LHCN-M2 (cell line): ENCODE measurements around the gene OR2AP1. TPM values are rescaled to one million over a fixed set of nuclear protein-coding genes. Genes with fewer than 3 reads are reported as not detected.
"Not testable (repeated sequence)": the region's sequence is repeated elsewhere in the genome, so short reads cannot be mapped to it uniquely, and the experiment has no call there.

ENCODE experiments used
- DNase-seq: peaks from one replicate; pipeline ENCODE4 v3.0.0-alpha.2; 2012; ENCODE audit warnings: low read depth
- polyA plus RNA-seq: library from polyadenylated mRNA; unstranded; fragments of >200 nt; gene quantifications from one replicate; pipeline ENCODE4 v1.2.1, GENCODE V29; 2012; ENCODE audit warnings: missing spikeins
- total RNA-seq: library from RNA; depleted of rRNA; stranded (reverse); fragments of >200 nt; gene quantifications from 2 replicates; pipeline ENCODE4 v1.2.3, GENCODE V29; 2014; rRNA removed

Gene OR2AP1
- total RNA-seq = not detected in 2 replicates
- polyA plus RNA-seq = not detected

DNA sequence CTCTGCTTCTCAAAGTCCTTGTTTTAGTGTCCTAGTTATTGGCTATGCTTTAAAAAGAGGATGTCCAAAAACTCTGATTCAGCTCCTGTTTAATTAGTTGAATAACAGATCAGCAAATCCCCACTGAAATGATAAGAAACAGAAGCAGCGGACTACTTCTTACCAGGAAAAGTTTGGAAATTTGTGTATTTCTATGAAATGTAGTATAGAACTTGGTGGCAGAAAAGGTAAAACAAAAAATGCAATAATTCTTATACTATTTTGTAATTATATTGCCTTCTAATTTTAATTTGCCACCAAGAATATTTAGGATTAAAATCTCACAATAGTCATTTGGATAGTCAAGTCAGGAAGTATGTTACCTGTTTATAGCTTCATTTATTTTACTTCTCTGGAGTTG is at the start of gene OR2AP1:
TSS of gene OR2AP1 (plus strand) at position 301 of the 400 bp plus-strand sequence. CDS start 1,947 bp downstream, outside the sequence.
- DNase-seq = no peak

- DNase-seq = not testable (repeated sequence)
Measured at GRCh38 chr12:55548235-55548634, 24.0 kb upstream of the OR2AP1 start.

DNA sequence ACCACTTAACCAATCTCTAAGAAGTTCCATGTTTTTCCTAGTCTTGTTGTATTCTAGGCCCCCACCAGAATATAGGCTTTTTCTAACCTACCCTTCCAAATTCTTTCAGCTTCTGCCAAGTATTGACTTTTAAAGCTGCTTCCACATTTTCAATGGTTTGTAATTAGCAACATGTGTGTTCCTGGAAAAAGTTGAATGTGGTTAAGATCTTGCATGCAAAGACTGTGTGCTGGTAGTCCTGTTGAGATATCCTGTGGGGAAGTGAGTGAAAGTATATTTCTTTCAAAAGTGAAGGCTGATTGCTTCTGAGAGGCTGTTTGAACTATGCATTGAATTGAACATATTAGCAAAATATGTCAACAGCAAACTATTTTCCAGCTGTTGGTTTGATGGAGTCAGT is 23.5 kb upstream of the OR2AP1 start:
- no peak for DNase-seq

- no peak for DNase-seq
Measured at GRCh38 chr12:55549302-55549701, 23.0 kb upstream of the OR2AP1 start, which contains the start of gene OR6C4. TSS of gene OR6C4 (plus strand) at chr12:55549602. CDS start at chr12:55551227, 1,625 bp downstream.

- no peak for DNase-seq
Measured at GRCh38 chr12:55554296-55554695, 18.0 kb upstream of the OR2AP1 start.

DNA sequence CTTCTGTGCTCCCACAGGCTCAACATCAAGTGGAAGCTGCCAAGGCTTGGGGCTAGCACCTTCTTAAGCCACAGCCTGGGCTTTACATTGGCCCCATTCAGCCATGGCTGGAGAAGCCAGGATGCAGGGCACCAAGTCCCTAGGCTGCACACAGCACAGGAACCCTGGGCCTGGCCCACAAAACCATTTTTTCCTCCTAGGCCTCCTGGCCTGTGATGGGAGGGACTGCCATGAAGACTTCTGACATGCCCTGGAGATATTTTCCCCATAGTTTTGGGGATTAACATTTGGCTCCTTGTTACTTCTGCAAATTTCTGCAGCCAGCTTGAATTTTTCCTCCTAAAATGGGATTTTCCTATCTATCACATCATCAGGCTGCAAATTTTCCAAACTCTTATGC is 2.2 kb upstream of the OR2AP1 start:
- not testable (repeated sequence) for DNase-seq

- not testable (repeated sequence) for DNase-seq
Measured at GRCh38 chr12:55570689-55571088, 1.6 kb upstream of the OR2AP1 start.

DNA sequence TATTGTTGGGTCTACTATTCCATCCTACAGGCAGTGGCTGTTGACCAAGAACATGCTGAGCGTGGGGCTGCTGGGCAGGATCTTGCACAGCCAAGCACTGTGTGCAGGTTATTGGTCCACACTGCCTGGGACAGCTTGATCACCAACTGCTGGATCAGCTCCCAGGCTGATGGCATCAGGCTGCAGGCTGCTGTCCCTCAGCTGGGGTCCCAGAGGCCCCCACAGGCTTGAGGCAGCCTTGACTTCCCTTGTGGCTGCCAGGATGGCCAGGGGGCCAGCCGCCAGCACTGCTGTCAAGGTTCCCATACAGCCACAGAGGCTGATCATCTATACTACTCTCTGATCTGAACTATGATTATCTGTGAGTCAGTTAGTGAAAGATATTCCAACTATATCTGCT is 9.8 kb downstream of the OR2AP1 start:
- no peak for DNase-seq

DNA sequence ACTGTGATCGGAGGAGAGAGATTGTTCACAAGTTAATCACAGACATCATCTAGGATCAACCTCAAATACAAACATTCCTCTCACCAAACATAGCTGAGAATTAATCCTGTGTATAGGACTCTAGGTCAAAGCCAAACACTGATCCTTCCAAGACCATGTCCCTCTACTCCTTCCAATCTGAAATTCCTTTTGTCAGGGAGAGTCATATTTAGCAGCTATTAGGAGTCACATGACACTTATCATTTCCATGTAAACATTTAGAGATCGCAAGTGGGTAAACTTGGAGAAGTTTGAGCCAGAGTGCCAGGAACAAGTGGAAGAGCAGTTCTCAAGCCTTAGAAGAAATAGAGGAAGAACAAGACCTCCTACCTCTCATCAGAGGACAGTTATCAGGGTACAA is 13.5 kb downstream of the OR2AP1 start:
- DNase-seq = no peak

DNA sequence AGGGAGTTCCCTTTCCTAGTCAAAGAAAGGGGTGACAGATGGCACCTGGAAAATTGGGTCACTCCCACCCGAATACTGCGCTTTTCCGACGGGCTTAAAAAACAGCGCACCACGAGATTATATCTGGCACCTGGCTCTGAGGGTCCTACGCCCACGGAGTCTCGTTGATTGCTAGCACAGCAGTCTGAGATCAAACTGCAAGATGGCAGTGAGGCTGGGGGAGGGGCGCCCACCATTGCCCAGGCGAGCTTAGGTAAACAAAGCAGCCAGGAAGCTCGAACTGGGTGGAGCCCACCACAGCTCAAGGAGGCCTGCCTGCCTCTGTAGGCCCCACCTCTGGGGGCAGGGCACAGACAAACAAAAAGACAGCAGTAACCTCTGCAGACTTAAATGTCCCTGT is 17.9 kb downstream of the OR2AP1 start:
- not testable (repeated sequence) for DNase-seq

GRCh38 chr12:55607821-55608594 is 35.7 kb downstream of the OR2AP1 start:
- no peak for DNase-seq

DNA sequence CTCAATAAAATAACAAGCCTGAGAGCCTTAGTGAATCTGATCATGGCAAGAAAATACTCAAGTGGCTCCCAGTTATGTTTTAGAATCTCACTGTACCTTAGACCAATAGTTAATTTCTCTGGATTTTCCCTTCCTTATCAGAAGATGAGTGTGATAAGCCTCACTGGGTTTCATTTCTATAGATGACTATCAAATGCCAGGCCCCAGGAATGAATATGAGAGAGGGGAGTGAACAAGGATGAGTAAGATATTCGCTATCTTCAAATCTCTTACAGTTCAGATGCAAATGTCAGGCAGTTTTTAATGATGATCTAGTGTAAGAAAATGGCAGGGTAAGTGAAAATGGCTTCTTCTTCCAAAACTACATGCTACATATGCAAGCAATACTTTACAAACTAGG is 38.3 kb downstream of the OR2AP1 start:
- DNase-seq = no peak

DNA sequence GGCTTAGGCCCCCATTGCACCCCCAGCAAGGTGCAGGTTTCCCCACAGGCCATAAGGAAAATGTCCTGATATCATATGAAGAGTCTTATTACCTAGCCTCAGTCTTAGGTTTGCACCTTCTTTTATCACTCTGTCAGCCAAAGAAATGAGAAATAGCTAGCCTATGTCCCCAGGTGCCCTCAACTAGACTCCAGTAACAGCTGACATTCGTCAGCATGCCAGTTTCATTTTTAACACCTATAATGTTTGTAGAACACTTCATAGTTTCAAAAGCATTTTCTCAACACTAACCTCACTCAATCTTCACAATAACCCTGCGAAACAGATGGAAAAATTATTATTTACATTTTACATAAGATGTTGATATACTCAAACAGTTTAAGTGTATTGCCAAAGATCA is 40.4 kb downstream of the OR2AP1 start:
- DNase-seq = no peak

DNA sequence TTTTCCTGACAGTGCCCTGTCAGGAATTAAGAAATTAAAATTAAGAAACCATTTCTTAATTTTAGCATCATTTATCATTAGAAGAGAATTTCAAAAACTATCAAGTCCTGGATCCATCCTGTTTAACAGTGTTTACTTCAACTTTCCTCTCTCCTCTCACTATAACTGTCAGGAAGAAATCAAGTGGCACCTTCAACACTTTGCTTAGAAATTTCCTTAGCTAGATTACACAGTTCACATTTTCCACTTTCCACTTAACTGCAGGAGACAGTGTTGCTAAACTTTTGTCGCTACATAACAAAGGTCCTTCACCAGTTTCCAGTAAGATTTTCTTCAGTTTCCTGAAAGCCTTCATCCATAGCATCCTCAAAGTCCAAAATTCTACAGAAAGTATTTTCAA is 42.5 kb downstream of the OR2AP1 start:
- DNase-seq = no peak

DNA sequence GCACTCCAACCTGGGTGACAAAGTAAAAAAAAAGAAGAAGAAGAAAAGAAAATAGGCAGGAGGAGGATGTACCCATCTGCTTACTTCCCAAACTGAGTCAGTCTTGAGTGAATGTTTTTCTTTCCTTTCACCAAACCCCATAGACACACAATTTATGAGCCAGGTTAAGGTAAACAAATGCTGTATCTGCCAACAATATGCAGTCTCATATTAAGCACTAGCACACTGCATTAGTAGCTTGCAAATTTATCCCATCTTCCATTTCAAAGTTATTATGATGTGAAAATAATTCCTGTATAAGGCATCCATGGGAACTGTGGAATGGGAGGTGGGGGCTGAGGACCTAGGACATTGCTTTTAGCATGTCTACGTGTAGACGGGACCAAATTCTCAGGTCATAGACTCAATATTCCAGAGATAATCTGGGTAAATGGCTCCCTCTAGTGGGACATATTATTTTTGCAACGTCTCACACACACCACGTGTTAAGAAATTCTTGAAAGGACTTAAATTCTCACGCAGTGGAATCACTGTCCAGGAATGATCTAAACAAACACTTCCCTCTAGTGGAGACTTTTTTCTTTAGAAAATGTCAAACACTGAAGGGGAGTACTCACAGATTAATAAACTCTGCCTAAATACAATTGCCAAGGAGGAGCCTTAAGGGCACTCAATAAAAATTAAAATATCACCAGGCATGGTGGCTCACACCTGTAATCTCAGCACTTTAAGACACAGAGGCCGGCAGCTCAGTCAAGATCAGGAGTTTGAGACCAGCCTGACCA is 47.3 kb downstream of the OR2AP1 start:
- DNase-seq = peak; percentile 91

GRCh38 chr12:55624056-55624455 is 51.8 kb downstream of the OR2AP1 start:
- no peak for DNase-seq

Other genes starting within 250 kb of the OR2AP1 start
- gene OR6C3, start 241.7 kb upstream of the OR2AP1 start, total RNA-seq = not detected in 2 replicates
- gene OR6C75, start 209.5 kb upstream of the OR2AP1 start, total RNA-seq = not detected in 2 replicates
- not detected in 2 replicates for gene OR6C65, start 171.9 kb upstream of the OR2AP1 start, total RNA-seq
- gene OR6C76, start 146.2 kb upstream of the OR2AP1 start, total RNA-seq = not detected in 2 replicates
- not detected in 2 replicates for gene OR6C2, start 128.4 kb upstream of the OR2AP1 start, total RNA-seq
- not detected in 2 replicates for gene OR6C70, start 102.3 kb upstream of the OR2AP1 start, total RNA-seq
- gene OR6C68, start 80.1 kb upstream of the OR2AP1 start, total RNA-seq = not detected in 2 replicates
- not detected in 2 replicates for gene OR6C4, start 22.9 kb upstream of the OR2AP1 start, total RNA-seq
- gene OR10P1, start 64.4 kb downstream of the OR2AP1 start, total RNA-seq = not detected in 2 replicates
- 135 and 217 TPM in 2 replicates for gene ITGA7, start 135.4 kb downstream of the OR2AP1 start, total RNA-seq
- gene BLOC1S1, start 143.6 kb downstream of the OR2AP1 start, total RNA-seq = 118 and 135 TPM in 2 replicates
- 147 and 216 TPM in 2 replicates for gene RDH5, start 147.9 kb downstream of the OR2AP1 start, total RNA-seq
- 2,065 and 2,281 TPM in 2 replicates for gene CD63, start 156.5 kb downstream of the OR2AP1 start, total RNA-seq
- gene GDF11, start 170.7 kb downstream of the OR2AP1 start, total RNA-seq = 10.0 and 17.3 TPM in 2 replicates
- 96.4 and 111 TPM in 2 replicates for gene SARNP, start 245.3 kb downstream of the OR2AP1 start, total RNA-seq
- gene ORMDL2, start 245.6 kb downstream of the OR2AP1 start, total RNA-seq = 17.2 and 19.7 TPM in 2 replicates